SJSA1 (cell line): ENCODE results near the gene SOX8. TPM values are rescaled to one million over a fixed set of nuclear protein-coding genes. Genes with fewer than 3 reads are reported as not detected.

Experiments
- DNase-seq, 2 experiments: peaks; one replicate each; pipeline ENCODE4 v3.0.0-alpha.2; 2015 to 2020; ENCODE audit warnings: low spot score in 2 of 2, low read depth in 1 of 2
- H3K27ac ChIP-seq: fragments of 250-450 bp; sonication (Bioruptor Pico); 2 replicates; pipeline ENCODE4 v1.5.1; 2020; ENCODE audit warnings: mild to moderate bottlenecking, moderate library complexity
- H3K27me3 ChIP-seq: fragments of 250-450 bp; sonication (Bioruptor Pico); replicated peaks from 2 replicates; pipeline ENCODE4 v1.5.1; 2020; ENCODE audit warnings: mild to moderate bottlenecking, moderate library complexity
- H3K36me3 ChIP-seq: fragments of 250-450 bp; sonication (Bioruptor Pico); 2 replicates; pipeline ENCODE4 v1.5.1; 2020; ENCODE audit warnings: mild to moderate bottlenecking
- H3K4me1 ChIP-seq: fragments of 250-450 bp; sonication (Bioruptor Pico); replicated peaks from 2 replicates; pipeline ENCODE4 v1.6.1; 2021; ENCODE audit warnings: mild to moderate bottlenecking
- H3K4me3 ChIP-seq: fragments of 250-450 bp; sonication (Bioruptor Pico); 2 replicates; pipeline ENCODE4 v1.5.1; 2020; ENCODE audit warnings: mild to moderate bottlenecking
- H3K9me3 ChIP-seq: fragments of 250-450 bp; sonication (Bioruptor Pico); replicated peaks from 2 replicates; pipeline ENCODE4 v1.5.1; 2020; ENCODE audit warnings: mild to moderate bottlenecking
- total RNA-seq: library from RNA; depleted of rRNA; stranded (reverse); fragments of >200 nt; shearing (Covaris generic); gene quantifications from 2 replicates; pipeline ENCODE4 v1.2.3, GENCODE V29; 2014

Gene SOX8
- total RNA-seq, 1 experiment from 2014 or later, result 4.9 TPM

GRCh38 chr16:1003391-1004347 is 22.1 kb downstream of the SOX8 start:
- DNase-seq, result peak; percentile 77 to 82
- Histone ChIP-seq H3K27me3 (peaks cover 49% of the 10 kb centered on the region), H3K9me3 (peaks cover 6% of the 10 kb centered on the region), H3K4me3 (no peak overlapping the region), H3K4me1 (peaks cover 38% of the 10 kb centered on the region), H3K27ac (peak overlapping the region; percentile 6), H3K36me3 (no peaks in the 10 kb centered on the region)

- no peak overlapping the region for H3K27ac ChIP-seq
- H3K9me3 ChIP-seq, result peaks cover 6% of the 10 kb centered on the region
- H3K4me1 ChIP-seq, result peaks cover 40% of the 10 kb centered on the region
- H3K27me3 ChIP-seq, result peaks cover 50% of the 10 kb centered on the region
- DNase-seq, result no peak
- no peak overlapping the region for H3K4me3 ChIP-seq
- no peaks in the 10 kb centered on the region for H3K36me3 ChIP-seq
Measured at GRCh38 chr16:1005286-1005685, 23.7 kb downstream of the SOX8 start.

DNA sequence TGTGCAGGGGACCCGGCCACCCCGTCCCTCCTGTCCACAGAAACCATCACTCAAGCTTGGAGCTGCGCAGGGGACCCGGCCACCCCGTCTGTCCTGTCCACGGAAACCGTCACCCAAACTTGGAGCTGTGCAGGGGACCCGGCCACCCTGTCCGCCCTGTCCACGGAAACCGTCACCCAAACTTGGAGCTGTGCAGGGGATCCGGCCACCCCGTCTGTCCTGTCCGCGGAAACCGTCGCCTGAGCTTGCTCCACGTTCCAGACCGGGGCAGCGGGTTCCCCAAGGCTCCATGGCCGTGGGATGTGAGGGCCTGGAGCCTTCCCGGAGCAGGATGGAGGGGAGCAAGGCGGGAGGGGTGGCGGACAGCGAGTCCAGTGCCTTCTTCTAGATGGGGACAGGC is 25.2 kb downstream of the SOX8 start:
- no peak overlapping the region for H3K4me3 ChIP-seq
- peaks cover 48% of the 10 kb centered on the region for H3K27me3 ChIP-seq
- no peak for DNase-seq
- H3K4me1 ChIP-seq, result peaks cover 52% of the 10 kb centered on the region
- no peaks in the 10 kb centered on the region for H3K36me3 ChIP-seq
- no peaks in the 10 kb centered on the region for H3K9me3 ChIP-seq
- H3K27ac ChIP-seq, result no peak overlapping the region

GRCh38 chr16:1007284-1007850 is 25.8 kb downstream of the SOX8 start:
- Histone ChIP-seq H3K9me3 (no peaks in the 10 kb centered on the region), H3K27ac (no peak overlapping the region), H3K4me1 (peaks cover 52% of the 10 kb centered on the region), H3K27me3 (peaks cover 53% of the 10 kb centered on the region), H3K36me3 (no peaks in the 10 kb centered on the region), H3K4me3 (no peak overlapping the region)
- no peak for DNase-seq

- Histone ChIP-seq H3K4me1 (peaks cover 46% of the 10 kb centered on the region), H3K36me3 (no peaks in the 10 kb centered on the region), H3K27me3 (peaks cover 57% of the 10 kb centered on the region), H3K27ac (no peak overlapping the region), H3K4me3 (no peak overlapping the region), H3K9me3 (no peaks in the 10 kb centered on the region)
- DNase-seq, result no peak
Measured at GRCh38 chr16:1008085-1008484, 26.5 kb downstream of the SOX8 start.

GRCh38 chr16:1009358-1010150 is 28.0 kb downstream of the SOX8 start:
- H3K9me3 ChIP-seq, result no peaks in the 10 kb centered on the region
- no peak for DNase-seq
- peaks cover 57% of the 10 kb centered on the region for H3K27me3 ChIP-seq

DNA sequence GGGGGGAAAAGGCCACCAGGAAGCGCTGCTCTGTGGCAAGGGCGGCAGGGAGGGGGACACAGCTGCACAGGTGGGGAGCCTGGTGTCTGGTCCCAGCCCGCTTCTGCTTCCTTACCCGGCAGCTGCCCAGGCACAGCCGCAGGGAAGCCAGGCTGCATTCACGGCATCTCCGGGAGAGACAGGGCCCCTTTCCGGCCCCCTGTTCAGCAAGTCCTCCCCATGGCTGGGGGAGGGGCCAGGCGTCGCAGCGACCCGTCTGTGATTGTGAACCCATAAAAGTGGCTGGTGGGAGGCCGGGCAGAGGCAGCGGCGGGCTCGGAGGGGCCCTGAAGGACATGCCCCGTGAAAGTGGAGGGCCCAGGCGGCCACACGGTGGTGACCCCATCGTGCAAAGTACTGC is 28.7 kb downstream of the SOX8 start:
- no peaks in the 10 kb centered on the region for H3K9me3 ChIP-seq
- peaks cover 31% of the 10 kb centered on the region for H3K4me1 ChIP-seq
- no peak overlapping the region for H3K4me3 ChIP-seq
- H3K27ac ChIP-seq, result no peak overlapping the region
- no peak for DNase-seq
- H3K27me3 ChIP-seq, result peaks cover 56% of the 10 kb centered on the region
- H3K36me3 ChIP-seq, result no peaks in the 10 kb centered on the region

More at GRCh38 chr16:1009358-1010150, 28.0 kb downstream of the SOX8 start:
- Histone ChIP-seq H3K4me3 (no peak overlapping the region), H3K36me3 (no peaks in the 10 kb centered on the region), H3K4me1 (peaks cover 32% of the 10 kb centered on the region), H3K27ac (no peak overlapping the region)

DNA sequence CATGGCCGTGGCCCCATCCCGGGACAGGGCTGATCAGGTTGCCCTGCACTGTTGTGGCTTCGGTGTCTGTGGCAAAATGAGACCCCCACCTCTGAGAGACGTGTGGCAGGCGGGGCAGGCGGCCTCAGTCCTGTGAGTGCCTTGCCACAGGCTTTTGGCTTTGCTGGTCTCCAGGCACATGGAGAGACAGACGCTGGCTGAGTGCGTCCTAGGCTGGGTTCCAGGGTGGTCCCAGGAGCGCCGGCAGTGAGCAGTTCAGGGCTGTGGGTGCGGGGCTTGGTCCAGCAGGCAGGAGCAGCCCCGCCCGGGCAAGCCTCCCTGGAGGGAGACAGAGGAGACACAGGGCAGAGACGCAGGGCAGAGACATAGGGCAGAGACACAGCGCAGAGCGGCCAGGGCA is 29.2 kb downstream of the SOX8 start:
- H3K4me1 ChIP-seq, result peaks cover 31% of the 10 kb centered on the region
- H3K27ac ChIP-seq, result no peak overlapping the region
- H3K9me3 ChIP-seq, result no peaks in the 10 kb centered on the region
- DNase-seq, result no peak
- no peaks in the 10 kb centered on the region for H3K36me3 ChIP-seq
- H3K4me3 ChIP-seq, result no peak overlapping the region
- H3K27me3 ChIP-seq, result peaks cover 54% of the 10 kb centered on the region

GRCh38 chr16:1011316-1012082 is 29.9 kb downstream of the SOX8 start:
- peaks cover 31% of the 10 kb centered on the region for H3K4me1 ChIP-seq
- no peaks in the 10 kb centered on the region for H3K9me3 ChIP-seq
- H3K27me3 ChIP-seq, result peaks cover 54% of the 10 kb centered on the region
- no peak overlapping the region for H3K27ac ChIP-seq
- no peaks in the 10 kb centered on the region for H3K36me3 ChIP-seq
- peak in 1 of 2 experiments; percentile 39 for DNase-seq
- H3K4me3 ChIP-seq, result no peak overlapping the region

DNA sequence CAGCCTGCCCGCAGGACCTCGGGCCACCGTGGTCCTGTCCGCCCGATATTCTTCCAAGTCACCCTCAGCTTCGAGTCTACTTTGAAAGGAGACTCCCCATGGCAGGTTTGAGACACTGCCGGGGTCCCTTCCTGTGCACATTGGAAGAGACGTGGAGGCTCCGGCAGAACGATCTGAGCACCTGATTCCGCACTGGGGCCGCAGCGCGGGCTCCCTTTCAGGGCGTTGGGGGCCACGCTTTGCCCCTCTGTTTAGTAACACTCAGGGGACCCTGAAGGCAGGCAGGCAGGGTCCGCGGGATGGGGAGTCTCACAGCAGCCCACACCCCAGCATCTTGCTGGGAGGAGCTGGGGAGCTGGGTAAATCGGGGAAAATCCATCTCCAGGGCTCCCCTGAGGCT is 30.6 kb downstream of the SOX8 start:
- H3K9me3 ChIP-seq, result no peaks in the 10 kb centered on the region
- H3K27ac ChIP-seq, result no peak overlapping the region
- H3K27me3 ChIP-seq, result peaks cover 52% of the 10 kb centered on the region
- H3K4me1 ChIP-seq, result peaks cover 28% of the 10 kb centered on the region
- no peak overlapping the region for H3K4me3 ChIP-seq
- DNase-seq, result no peak
- H3K36me3 ChIP-seq, result no peaks in the 10 kb centered on the region

- no peak for DNase-seq
- Histone ChIP-seq H3K27me3 (peaks cover 46% of the 10 kb centered on the region), H3K4me1 (peaks cover 22% of the 10 kb centered on the region), H3K4me3 (no peak overlapping the region), H3K9me3 (no peaks in the 10 kb centered on the region), H3K36me3 (no peaks in the 10 kb centered on the region), H3K27ac (no peak overlapping the region)
Measured at GRCh38 chr16:1012722-1013592, 31.4 kb downstream of the SOX8 start.

- peaks cover 22% of the 10 kb centered on the region for H3K4me1 ChIP-seq
- no peak overlapping the region for H3K4me3 ChIP-seq
- no peaks in the 10 kb centered on the region for H3K9me3 ChIP-seq
- H3K27ac ChIP-seq, result no peak overlapping the region
- DNase-seq, result no peak
- peaks cover 44% of the 10 kb centered on the region for H3K27me3 ChIP-seq
- no peaks in the 10 kb centered on the region for H3K36me3 ChIP-seq
Measured at GRCh38 chr16:1013593-1013900, 32.0 kb downstream of the SOX8 start.
